ENCODE data around the gene PRPF6.

DNA sequence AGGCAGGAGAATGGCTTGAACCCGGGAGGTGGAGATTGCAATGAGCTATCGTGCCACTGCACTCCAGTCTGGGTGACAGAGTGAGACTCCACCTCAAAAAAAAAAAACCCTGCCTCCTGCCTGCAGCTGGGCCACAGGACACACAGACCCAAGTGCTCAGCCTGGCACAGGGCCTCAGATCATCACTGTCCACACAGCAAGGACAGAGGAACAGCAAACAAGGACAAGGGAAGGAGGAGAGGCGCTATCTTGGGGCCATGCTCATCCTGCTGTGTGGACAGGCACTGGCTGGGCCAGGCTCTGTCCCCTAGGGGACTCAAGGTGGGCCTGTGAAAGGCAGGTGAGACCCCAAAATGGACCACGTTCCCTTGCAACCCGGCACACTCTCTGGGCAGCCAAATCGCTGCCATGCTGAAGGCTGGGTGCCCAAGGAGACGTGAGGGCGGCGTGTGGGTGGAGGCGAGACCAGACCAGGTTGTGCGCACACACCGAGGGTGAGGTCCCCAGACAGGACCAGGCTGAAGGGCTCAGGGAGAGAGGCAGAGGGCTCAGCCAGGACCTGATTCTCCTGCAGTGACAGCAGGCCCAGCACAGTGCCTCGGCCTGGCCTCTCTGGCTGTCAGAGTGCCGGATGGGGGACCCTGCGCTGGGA lies 33.8 kb upstream of the PRPF6 start:
- TF ChIP-seq, protein P1, sequence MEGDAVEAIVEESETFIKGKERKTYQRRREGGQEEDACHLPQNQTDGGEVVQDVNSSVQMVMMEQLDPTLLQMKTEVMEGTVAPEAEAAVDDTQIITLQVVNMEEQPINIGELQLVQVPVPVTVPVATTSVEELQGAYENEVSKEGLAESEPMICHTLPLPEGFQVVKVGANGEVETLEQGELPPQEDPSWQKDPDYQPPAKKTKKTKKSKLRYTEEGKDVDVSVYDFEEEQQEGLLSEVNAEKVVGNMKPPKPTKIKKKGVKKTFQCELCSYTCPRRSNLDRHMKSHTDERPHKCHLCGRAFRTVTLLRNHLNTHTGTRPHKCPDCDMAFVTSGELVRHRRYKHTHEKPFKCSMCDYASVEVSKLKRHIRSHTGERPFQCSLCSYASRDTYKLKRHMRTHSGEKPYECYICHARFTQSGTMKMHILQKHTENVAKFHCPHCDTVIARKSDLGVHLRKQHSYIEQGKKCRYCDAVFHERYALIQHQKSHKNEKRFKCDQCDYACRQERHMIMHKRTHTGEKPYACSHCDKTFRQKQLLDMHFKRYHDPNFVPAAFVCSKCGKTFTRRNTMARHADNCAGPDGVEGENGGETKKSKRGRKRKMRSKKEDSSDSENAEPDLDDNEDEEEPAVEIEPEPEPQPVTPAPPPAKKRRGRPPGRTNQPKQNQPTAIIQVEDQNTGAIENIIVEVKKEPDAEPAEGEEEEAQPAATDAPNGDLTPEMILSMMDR (conservative IDR thresholded peaks at IDR 0.05; ENCODE audit: low read length): no peak
- no peak for TF ChIP-seq EZH2phosphoT487 (IDR thresholded peaks at IDR 0.05; ENCODE audit: borderline replicate concordance)

Data from Loucy (cell line).